GM19463 (cell line): ENCODE data around the gene PHLDB3.
"Not testable (repeated sequence)": the region's sequence is repeated elsewhere in the genome, so short reads cannot be mapped to it uniquely, and the experiment has no call there.

Experiments used
- ATAC-seq: cut with Tn5 transposase; IDR thresholded peaks from one replicate; pipeline ENCODE4 v1.9.1; 2021; ENCODE audit warnings: mild to moderate bottlenecking, moderate library complexity; ENCODE audit not compliant: unreplicated experiment

PHLDB3 gene

GRCh38 chr19:43527860-43528622, 23.5 kb upstream of the PHLDB3 start:
- ATAC-seq = no peak

GRCh38 chr19:43526884-43527859, 22.6 kb upstream of the PHLDB3 start, which contains the start of gene ETHE1:
ETHE1 (minus strand) TSS chr19:43527201; CDS start chr19:43527177, 24 bp downstream.
- peak; percentile 82 for ATAC-seq

- ATAC-seq = no peak
Observed at GRCh38 chr19:43525836-43526771, 21.6 kb upstream of the PHLDB3 start.

GRCh38 chr19:43524922-43525835, 20.6 kb upstream of the PHLDB3 start:
- no peak for ATAC-seq

- ATAC-seq = not testable (repeated sequence)
Observed at GRCh38 chr19:43523696-43524095, 19.1 kb upstream of the PHLDB3 start.

GRCh38 chr19:43522929-43523328, 18.4 kb upstream of the PHLDB3 start:
- no peak for ATAC-seq

GRCh38 chr19:43519436-43520088, 15.0 kb upstream of the PHLDB3 start:
- ATAC-seq = no peak

GRCh38 chr19:43518051-43518450, 13.5 kb upstream of the PHLDB3 start:
- no peak for ATAC-seq

- ATAC-seq = not testable (repeated sequence)
Observed at GRCh38 chr19:43512399-43512798, 7.9 kb upstream of the PHLDB3 start.

- no peak for ATAC-seq
Observed at GRCh38 chr19:43511324-43511723, 6.8 kb upstream of the PHLDB3 start.

GRCh38 chr19:43510713-43511112, 6.2 kb upstream of the PHLDB3 start:
- no peak for ATAC-seq

GRCh38 chr19:43507880-43508279, 3.3 kb upstream of the PHLDB3 start:
- no peak for ATAC-seq

- no peak for ATAC-seq
Observed at GRCh38 chr19:43506629-43507028, 2.1 kb upstream of the PHLDB3 start.

GRCh38 chr19:43505941-43506340, 1.4 kb upstream of the PHLDB3 start:
- no peak for ATAC-seq

GRCh38 chr19:43505186-43505456, 575 bp upstream of the PHLDB3 start:
- ATAC-seq = no peak

- ATAC-seq = peak; percentile 78
Observed at GRCh38 chr19:43503501-43504425, 783 bp downstream of the PHLDB3 start.

GRCh38 chr19:43502419-43502976, 2.0 kb downstream of the PHLDB3 start:
- ATAC-seq = no peak
